SK-N-SH treated with all-trans-retinoic acid at 6 μM for 48 hours (cell line): ENCODE results near the gene ABCC10.
"Not testable (repeated sequence)": the region's sequence is repeated elsewhere in the genome, so short reads cannot be mapped to it uniquely, and the experiment has no call there.

Experiments used
- ATAC-seq: fragments of 200-7000 bp; cut with Tn5 transposase; 3 replicates; pipeline ENCODE4 v1.9.1; 2020; ENCODE audit warnings: mild to moderate bottlenecking, moderate library complexity
- ARNTL ChIP-seq: fragments of 450-650 bp; formaldehyde crosslinking; IDR thresholded peaks from 2 replicates; pipeline ENCODE4 v1.5.0; 2020; ENCODE audit warnings: low read depth, mild to moderate bottlenecking, moderate library complexity, borderline replicate concordance
- BACH2 ChIP-seq: fragments of 250-450 bp; sonication (Bioruptor Pico); IDR thresholded peaks from 2 replicates; pipeline ENCODE4 v1.9.0; 2021; ENCODE audit warnings: mild to moderate bottlenecking, borderline replicate concordance
- CSDC2 ChIP-seq: fragments of 250-450 bp; sonication (Bioruptor Pico); IDR thresholded peaks from 2 replicates; pipeline ENCODE4 v1.5.0; 2020; ENCODE audit warnings: mild to moderate bottlenecking, moderate library complexity
- CSRNP3 ChIP-seq: fragments of 250-450 bp; sonication (Bioruptor Pico); IDR thresholded peaks from 2 replicates; pipeline ENCODE4 v1.5.1; 2021; ENCODE audit warnings: mild to moderate bottlenecking, moderate library complexity
- ESRRG ChIP-seq: fragments of 250-450 bp; sonication (Bioruptor Pico); IDR thresholded peaks from 2 replicates; pipeline ENCODE4 v1.6.1; 2021; ENCODE audit warnings: mild to moderate bottlenecking
- GLIS3 ChIP-seq: fragments of 250-450 bp; sonication (Bioruptor Pico); IDR thresholded peaks from 2 replicates; pipeline ENCODE4 v1.5.0; 2020; ENCODE audit warnings: mild to moderate bottlenecking, moderate library complexity
- ISL1 ChIP-seq: fragments of 250-450 bp; sonication (Bioruptor Pico); IDR thresholded peaks from 2 replicates; pipeline ENCODE4 v2.1.2; 2022; ENCODE audit warnings: mild to moderate bottlenecking, moderate library complexity
- PPARA ChIP-seq: fragments of 250-450 bp; sonication (Bioruptor Pico); IDR thresholded peaks from 2 replicates; pipeline ENCODE4 v1.5.0; 2020; ENCODE audit warnings: mild to moderate bottlenecking, borderline replicate concordance
- RARB ChIP-seq: fragments of 250-450 bp; sonication (Bioruptor Pico); IDR thresholded peaks from 2 replicates; pipeline ENCODE4 v1.8.0; 2021; ENCODE audit warnings: mild to moderate bottlenecking, moderate library complexity
- SNAI2 ChIP-seq: fragments of 250-450 bp; sonication (Bioruptor Pico); IDR thresholded peaks from 2 replicates; pipeline ENCODE4 v1.5.0; 2020; ENCODE audit warnings: mild to moderate bottlenecking, moderate library complexity
- TCF4 ChIP-seq: fragments of 250-450 bp; sonication (Bioruptor Pico); IDR thresholded peaks from 2 replicates; pipeline ENCODE4 v1.8.0; 2021; ENCODE audit warnings: mild to moderate bottlenecking, moderate library complexity, borderline replicate concordance
- TSHZ2 ChIP-seq: fragments of 250-450 bp; sonication (Bioruptor Pico); IDR thresholded peaks from 2 replicates; pipeline ENCODE4 v1.5.0; 2020; ENCODE audit warnings: mild to moderate bottlenecking, moderate library complexity
- ZC3H10 ChIP-seq: fragments of 250-450 bp; sonication (Bioruptor Pico); IDR thresholded peaks from 2 replicates; pipeline ENCODE4 v1.5.1; 2021; ENCODE audit warnings: mild to moderate bottlenecking, moderate library complexity
- ZFP3 ChIP-seq: fragments of 250-450 bp; sonication (Bioruptor Pico); IDR thresholded peaks from 2 replicates; pipeline ENCODE4 v1.5.0; 2020; ENCODE audit warnings: mild to moderate bottlenecking, moderate library complexity
- ZFP30 ChIP-seq: fragments of 450-650 bp; formaldehyde crosslinking; IDR thresholded peaks from 2 replicates; pipeline ENCODE4 v1.5.0; 2022; ENCODE audit warnings: mild to moderate bottlenecking, moderate library complexity
- ZNF565 ChIP-seq: fragments of 450-650 bp; formaldehyde crosslinking; conservative IDR thresholded peaks from 2 replicates; pipeline ENCODE4 v1.5.0; 2020; ENCODE audit warnings: low read depth, mild to moderate bottlenecking, moderate library complexity
- ZNF8 ChIP-seq: fragments of 450-650 bp; formaldehyde crosslinking; IDR thresholded peaks from 2 replicates; pipeline ENCODE4 v1.5.0; 2020; ENCODE audit warnings: mild to moderate bottlenecking, moderate library complexity
- TF ChIP-seq, protein P1 (sequence below): fragments of 250-450 bp; sonication (Bioruptor Pico); IDR thresholded peaks from 2 replicates; pipeline ENCODE4 v1.8.0; 2020; ENCODE audit warnings: mild to moderate bottlenecking, moderate library complexity, borderline replicate concordance
- TF ChIP-seq, protein P2 (sequence below): fragments of 250-450 bp; sonication (Bioruptor Pico); IDR thresholded peaks from 2 replicates; pipeline ENCODE4 v1.8.0; 2021; ENCODE audit warnings: low read depth, mild to moderate bottlenecking, moderate library complexity, borderline replicate concordance
- TF ChIP-seq, protein P3 (sequence below): fragments of 250-450 bp; sonication (Bioruptor Pico); IDR thresholded peaks from 2 replicates; pipeline ENCODE4 v1.5.1; 2020; ENCODE audit warnings: low read depth, mild to moderate bottlenecking, moderate library complexity

ABCC10 gene

GRCh38 chr6:43421831-43422230 is 5.5 kb upstream of the ABCC10 start (continued):
- TF ChIP-seq TSHZ2 = no peak

DNA sequence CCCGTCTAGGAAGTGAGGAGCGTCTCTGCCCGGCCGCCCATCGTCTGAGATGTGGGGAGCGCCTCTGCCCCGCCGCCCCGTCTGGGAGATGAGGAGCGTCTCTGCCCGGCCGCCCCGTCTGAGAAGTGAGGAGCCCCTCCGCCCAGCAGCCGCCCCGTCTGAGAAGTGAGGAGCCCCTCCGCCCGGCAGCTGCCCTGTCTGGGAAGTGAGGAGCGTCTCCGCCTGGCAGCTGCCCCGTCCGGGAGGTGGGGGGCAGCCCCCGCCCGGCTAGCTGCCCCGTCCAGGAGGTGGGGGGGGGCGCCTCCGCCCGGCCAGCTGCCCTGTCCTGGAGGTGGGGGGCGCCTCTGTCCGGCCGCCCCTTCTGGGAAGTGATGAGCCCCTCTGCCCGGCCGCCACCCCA is 2.3 kb upstream of the ABCC10 start:
- ATAC-seq = not testable (repeated sequence)

DNA sequence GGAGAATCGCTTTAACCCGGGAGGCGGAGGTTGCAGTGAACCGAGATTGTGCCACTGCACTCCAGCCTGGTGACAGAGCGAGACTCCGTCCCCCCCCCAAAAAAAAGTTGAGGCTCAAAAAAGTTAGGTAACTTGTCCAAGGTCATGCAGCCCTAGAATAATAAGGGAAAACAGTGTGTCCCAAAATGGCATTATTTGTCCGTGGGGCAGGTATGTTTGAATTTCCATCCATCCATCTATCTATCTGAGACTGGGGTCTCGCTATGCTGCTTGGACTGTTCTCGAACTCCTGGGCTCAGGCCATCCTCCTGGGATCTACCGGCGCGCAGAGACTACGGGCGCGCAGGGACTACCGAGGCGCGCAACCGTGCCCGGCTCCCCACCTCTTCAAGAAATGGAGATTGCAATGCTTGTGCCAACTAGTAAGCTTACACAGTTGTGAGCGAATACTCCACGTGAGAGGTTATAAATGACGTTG is 374 bp upstream of the ABCC10 start:
- no peak for ATAC-seq
- TF ChIP-seq ESRRG (no peak), BACH2 (CRISPR knock-in tag) (0 out of 2 replicates have a peak, but pooled peaks have one; percentile 7)

DNA sequence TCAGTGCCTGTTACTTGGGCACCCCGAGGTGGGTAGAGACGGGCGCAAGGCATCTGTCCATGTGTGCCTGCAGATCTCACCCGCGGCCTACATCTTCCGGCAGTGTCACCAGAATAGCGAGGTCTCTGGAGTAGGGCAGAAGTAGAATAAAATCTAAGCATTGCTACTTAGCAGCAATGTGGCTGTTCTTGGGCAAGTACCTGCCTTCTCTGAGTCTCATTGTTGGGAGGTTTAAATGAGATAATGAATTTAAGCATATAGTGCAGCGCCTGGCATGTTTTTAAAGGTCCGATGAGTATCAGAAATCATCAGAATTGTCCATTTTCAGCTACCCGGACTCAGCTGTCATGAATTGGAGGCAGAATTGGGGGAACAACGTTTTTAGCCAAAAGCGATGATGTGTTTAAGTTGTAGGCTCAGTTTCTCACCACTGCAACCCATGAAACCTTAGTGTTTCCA is 800 bp downstream of the ABCC10 start:
- no peak for ATAC-seq
- TF ChIP-seq, protein P1, sequence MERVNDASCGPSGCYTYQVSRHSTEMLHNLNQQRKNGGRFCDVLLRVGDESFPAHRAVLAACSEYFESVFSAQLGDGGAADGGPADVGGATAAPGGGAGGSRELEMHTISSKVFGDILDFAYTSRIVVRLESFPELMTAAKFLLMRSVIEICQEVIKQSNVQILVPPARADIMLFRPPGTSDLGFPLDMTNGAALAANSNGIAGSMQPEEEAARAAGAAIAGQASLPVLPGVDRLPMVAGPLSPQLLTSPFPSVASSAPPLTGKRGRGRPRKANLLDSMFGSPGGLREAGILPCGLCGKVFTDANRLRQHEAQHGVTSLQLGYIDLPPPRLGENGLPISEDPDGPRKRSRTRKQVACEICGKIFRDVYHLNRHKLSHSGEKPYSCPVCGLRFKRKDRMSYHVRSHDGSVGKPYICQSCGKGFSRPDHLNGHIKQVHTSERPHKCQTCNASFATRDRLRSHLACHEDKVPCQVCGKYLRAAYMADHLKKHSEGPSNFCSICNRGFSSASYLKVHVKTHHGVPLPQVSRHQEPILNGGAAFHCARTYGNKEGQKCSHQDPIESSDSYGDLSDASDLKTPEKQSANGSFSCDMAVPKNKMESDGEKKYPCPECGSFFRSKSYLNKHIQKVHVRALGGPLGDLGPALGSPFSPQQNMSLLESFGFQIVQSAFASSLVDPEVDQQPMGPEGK (CRISPR knock-in tag) = no peak
- TF ChIP-seq ZNF565 (no peak), ZC3H10 (CRISPR knock-in tag) (no peak), RARB (CRISPR knock-in tag) (no peak), ARNTL (no peak), GLIS3 (no peak), CSRNP3 (no peak), ZNF8 (CRISPR knock-in tag) (no peak), ZFP3 (CRISPR knock-in tag) (no peak), CSDC2 (CRISPR knock-in tag) (no peak), PPARA (CRISPR knock-in tag) (no peak), ESRRG (no peak)
- TF ChIP-seq, protein P2, sequence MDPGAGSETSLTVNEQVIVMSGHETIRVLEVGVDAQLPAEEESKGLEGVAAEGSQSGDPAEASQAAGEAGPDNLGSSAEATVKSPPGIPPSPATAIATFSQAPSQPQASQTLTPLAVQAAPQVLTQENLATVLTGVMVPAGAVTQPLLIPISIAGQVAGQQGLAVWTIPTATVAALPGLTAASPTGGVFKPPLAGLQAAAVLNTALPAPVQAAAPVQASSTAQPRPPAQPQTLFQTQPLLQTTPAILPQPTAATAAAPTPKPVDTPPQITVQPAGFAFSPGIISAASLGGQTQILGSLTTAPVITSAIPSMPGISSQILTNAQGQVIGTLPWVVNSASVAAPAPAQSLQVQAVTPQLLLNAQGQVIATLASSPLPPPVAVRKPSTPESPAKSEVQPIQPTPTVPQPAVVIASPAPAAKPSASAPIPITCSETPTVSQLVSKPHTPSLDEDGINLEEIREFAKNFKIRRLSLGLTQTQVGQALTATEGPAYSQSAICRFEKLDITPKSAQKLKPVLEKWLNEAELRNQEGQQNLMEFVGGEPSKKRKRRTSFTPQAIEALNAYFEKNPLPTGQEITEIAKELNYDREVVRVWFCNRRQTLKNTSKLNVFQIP (CRISPR knock-in tag) = no peak

GRCh38 chr6:43428874-43429273 is 1.5 kb downstream of the ABCC10 start:
- TF ChIP-seq CSDC2 (CRISPR knock-in tag) = no peak
- no peak for TF ChIP-seq ZFP3 (CRISPR knock-in tag)
- TF ChIP-seq, protein P2 (CRISPR knock-in tag) = no peak
- TF ChIP-seq ISL1 = no peak
- no peak for TF ChIP-seq ARNTL
- no peak for TF ChIP-seq SNAI2 (CRISPR knock-in tag)
- TF ChIP-seq BACH2 (CRISPR knock-in tag) = no peak
- TF ChIP-seq, protein P3, sequence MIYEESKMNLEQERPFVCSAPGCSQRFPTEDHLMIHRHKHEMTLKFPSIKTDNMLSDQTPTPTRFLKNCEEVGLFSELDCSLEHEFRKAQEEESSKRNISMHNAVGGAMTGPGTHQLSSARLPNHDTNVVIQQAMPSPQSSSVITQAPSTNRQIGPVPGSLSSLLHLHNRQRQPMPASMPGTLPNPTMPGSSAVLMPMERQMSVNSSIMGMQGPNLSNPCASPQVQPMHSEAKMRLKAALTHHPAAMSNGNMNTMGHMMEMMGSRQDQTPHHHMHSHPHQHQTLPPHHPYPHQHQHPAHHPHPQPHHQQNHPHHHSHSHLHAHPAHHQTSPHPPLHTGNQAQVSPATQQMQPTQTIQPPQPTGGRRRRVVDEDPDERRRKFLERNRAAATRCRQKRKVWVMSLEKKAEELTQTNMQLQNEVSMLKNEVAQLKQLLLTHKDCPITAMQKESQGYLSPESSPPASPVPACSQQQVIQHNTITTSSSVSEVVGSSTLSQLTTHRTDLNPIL = no peak
- no peak for TF ChIP-seq CSRNP3
- TF ChIP-seq TCF4 (CRISPR knock-in tag) = no peak
- no peak for TF ChIP-seq ZFP30
- TF ChIP-seq ZNF565 = no peak
- TF ChIP-seq ZNF8 (CRISPR knock-in tag) = no peak
- TF ChIP-seq, all 23 proteins: peak for 0
- ATAC-seq = no peak
